ENCODE measurements around the gene AKAP13. TPM values are rescaled to one million over a fixed set of nuclear protein-coding genes. Genes with fewer than 3 reads are reported as not detected.
"Not testable (repeated sequence)": the region's sequence is repeated elsewhere in the genome, so short reads cannot be mapped to it uniquely, and the experiment has no call there.

AKAP13 gene
- polyA plus RNA-seq, 1 experiment: 13.6 TPM

DNA sequence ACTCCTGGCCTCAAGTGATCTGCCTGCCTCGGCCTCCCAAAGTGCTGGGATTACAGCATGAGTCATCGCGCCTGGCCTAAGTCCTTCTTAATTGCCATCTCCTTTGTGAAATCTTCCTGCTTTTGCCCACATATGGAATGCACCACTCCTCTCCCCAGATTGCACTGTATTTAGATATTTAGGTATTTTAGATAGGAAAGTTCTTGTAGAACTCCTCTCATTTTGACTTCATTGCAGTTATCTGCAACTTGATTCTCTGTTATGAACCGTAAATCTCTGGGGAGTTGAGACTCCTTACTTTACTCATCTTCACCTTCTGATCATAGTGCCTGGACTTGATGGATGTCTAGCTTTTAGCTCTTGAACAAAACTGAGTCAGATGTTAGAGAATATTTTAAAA is 150.7 kb downstream of the AKAP13 start:
- ChIA-PET POLR2A (no interaction called here), CTCF (interaction anchor here (1.0 to 1.2 kb wide), 2 partner anchors 26 to 77 kb away, joined by 3 read pairs; no protein-coding TSS in a partner anchor)
- no peak overlapping the region for H3K4me3 ChIP-seq (ENCODE audit: low read depth, low read length)
- no peaks in the 10 kb centered on the region for H3K36me3 ChIP-seq (ENCODE audit: control insufficient read depth, insufficient read depth, low read length)
- H3K27me3 ChIP-seq (ENCODE audit: control insufficient read depth, insufficient read depth, low read length): no peaks in the 10 kb centered on the region
- DNase-seq (ENCODE audit: low read depth): no peak
- TF ChIP-seq, protein P1, sequence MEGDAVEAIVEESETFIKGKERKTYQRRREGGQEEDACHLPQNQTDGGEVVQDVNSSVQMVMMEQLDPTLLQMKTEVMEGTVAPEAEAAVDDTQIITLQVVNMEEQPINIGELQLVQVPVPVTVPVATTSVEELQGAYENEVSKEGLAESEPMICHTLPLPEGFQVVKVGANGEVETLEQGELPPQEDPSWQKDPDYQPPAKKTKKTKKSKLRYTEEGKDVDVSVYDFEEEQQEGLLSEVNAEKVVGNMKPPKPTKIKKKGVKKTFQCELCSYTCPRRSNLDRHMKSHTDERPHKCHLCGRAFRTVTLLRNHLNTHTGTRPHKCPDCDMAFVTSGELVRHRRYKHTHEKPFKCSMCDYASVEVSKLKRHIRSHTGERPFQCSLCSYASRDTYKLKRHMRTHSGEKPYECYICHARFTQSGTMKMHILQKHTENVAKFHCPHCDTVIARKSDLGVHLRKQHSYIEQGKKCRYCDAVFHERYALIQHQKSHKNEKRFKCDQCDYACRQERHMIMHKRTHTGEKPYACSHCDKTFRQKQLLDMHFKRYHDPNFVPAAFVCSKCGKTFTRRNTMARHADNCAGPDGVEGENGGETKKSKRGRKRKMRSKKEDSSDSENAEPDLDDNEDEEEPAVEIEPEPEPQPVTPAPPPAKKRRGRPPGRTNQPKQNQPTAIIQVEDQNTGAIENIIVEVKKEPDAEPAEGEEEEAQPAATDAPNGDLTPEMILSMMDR (IDR thresholded peaks at IDR 0.05; ENCODE audit: insufficient read depth, low read depth, low read length): no peak

DNA sequence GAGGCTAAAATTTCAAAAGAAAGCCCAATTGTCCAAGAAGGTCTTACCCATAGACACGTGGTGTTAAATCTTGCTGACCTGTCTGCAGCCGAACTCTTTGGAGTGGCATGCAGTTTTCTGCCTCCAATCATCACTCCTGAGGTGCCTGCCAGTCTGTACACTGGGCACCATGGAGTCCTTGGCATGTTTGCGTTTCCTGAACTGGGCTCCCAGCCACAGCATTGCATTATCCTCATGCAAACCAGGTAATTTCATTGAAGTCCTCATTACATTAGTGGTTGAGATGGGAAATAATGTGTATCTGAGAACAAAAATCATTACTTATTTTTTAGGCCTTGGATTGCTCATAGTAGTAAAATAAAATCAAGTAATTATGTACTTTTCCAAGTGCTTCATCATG is 152.3 kb downstream of the AKAP13 start:
- POLR2A ChIA-PET: no interaction called here
- CTCF ChIA-PET: no interaction called here
- TF ChIP-seq, protein P1 (IDR thresholded peaks at IDR 0.05; ENCODE audit: insufficient read depth, low read depth, low read length): no peak
- DNase-seq (ENCODE audit: low read depth): no peak
- Histone ChIP-seq H3K27me3 (ENCODE audit: control insufficient read depth, insufficient read depth, low read length) (no peaks in the 10 kb centered on the region), H3K4me3 (ENCODE audit: low read depth, low read length) (no peak overlapping the region), H3K36me3 (ENCODE audit: control insufficient read depth, insufficient read depth, low read length) (no peaks in the 10 kb centered on the region)

DNA sequence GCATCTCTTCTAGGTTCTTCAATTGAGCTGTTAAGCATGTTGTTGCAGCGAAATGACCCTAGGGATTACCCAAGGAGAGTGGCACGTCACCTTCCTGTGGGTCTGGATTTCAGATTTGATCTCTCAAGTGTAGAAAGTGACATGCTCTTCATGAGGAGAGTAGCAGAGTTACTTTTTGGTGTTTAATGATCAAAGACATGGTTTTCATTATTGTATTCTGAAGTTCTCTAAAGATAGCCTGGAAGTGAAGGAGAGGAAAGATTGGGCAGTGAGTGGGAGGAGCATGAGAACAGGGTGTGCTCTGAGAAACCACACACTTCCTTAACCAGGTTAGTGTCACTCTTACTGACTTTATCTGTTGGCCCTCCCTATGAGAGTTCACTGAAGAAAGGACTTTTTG is 153.6 kb downstream of the AKAP13 start:
- no peak for DNase-seq (ENCODE audit: low read depth)
- Histone ChIP-seq H3K36me3 (ENCODE audit: control insufficient read depth, insufficient read depth, low read length) (no peaks in the 10 kb centered on the region), H3K27me3 (ENCODE audit: control insufficient read depth, insufficient read depth, low read length) (no peaks in the 10 kb centered on the region), H3K4me3 (ENCODE audit: low read depth, low read length) (no peak overlapping the region)
- TF ChIP-seq, protein P1 (IDR thresholded peaks at IDR 0.05; ENCODE audit: insufficient read depth, low read depth, low read length): no peak
- POLR2A ChIA-PET: no interaction called here
- CTCF ChIA-PET: no interaction called here

DNA sequence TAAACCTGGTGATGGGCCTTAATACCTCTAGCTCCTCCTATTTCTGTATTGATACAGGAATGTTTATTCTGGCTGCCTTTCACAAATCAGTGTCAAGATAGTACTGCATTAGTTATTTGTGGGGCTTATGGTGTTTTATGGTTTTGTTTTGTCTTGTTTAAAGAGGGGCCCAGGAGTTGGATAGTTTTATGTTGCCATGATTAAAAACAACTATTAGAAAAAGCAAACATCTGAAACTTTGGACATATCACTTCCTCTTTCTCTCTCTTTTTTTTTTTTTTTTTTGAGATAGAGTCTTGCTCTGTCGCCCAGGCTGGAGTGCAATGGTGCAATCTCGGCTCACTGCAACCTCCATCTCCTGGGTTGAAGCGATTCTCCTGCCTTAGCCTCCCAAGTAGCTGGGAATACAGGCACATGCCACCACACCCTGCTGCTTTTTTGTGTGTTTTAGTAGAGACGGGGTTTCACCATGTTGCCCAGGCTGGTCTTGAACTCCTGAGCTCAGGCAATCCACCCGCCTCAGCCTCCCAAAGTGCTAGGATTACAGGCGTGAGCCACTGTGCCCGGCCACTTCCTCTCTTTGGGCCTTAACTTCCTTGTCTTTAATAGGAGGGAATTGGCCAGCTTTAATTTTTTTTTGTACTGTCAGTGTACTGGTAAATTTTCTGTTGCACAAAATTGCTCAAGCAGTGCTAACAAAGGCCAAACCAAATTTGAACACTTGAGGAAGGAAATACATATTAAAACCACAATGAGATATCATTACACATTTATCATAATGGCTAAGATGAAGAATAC is 155.3 kb downstream of the AKAP13 start:
- H3K4me3 ChIP-seq (ENCODE audit: low read depth, low read length); H3K27me3 ChIP-seq (ENCODE audit: control insufficient read depth, insufficient read depth, low read length); DNase-seq (ENCODE audit: low read depth); POLR2A ChIA-PET; H3K36me3 ChIP-seq (ENCODE audit: control insufficient read depth, insufficient read depth, low read length); CTCF ChIA-PET: not testable (repeated sequence)

DNA sequence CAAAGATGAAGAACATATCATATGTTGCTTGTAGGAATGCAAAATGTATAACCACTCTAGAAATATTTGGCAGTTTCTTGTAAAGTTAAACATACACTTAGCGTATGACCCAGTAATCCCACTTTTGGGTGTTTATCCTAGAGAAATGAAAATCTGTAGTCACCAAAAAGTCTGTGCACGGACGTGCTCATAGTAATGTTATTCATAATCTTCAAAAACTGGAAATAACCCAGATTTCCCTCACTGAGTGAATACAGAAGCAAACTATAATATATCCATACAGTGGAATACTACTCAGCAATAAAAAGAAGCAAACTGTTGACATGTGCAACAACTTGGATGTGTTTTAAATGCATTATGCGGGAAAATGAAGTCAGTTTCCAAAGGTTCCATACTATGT is 155.9 kb downstream of the AKAP13 start:
- Histone ChIP-seq H3K27me3 (ENCODE audit: control insufficient read depth, insufficient read depth, low read length) (no peaks in the 10 kb centered on the region), H3K36me3 (ENCODE audit: control insufficient read depth, insufficient read depth, low read length) (no peaks in the 10 kb centered on the region), H3K4me3 (ENCODE audit: low read depth, low read length) (no peak overlapping the region)
- DNase-seq (ENCODE audit: low read depth): no peak
- TF ChIP-seq, protein P1 (IDR thresholded peaks at IDR 0.05; ENCODE audit: insufficient read depth, low read depth, low read length): no peak
- ChIA-PET CTCF (no interaction called here), POLR2A (no interaction called here)

DNA sequence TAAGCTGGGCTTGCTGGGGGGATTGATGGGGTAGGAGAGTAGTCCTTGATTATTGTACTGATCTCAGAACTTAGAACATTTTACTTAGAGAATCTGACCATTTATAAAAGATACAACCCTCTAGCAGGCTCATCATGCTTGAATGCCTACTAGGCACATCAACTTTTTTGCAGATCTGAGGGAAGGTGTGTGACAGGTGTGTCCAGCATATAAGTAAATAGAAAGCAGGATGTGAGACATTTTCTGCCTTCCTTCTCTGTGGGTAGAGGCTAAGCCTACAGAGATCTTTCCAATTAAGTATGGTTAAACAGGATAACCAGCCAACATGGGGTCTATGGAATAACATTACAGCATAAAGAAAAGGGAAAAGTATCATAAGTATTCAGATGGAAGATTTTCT is 159.1 kb downstream of the AKAP13 start:
- Histone ChIP-seq H3K36me3 (ENCODE audit: control insufficient read depth, insufficient read depth, low read length) (peaks cover 1% of the 10 kb centered on the region; the same call in 1 of the 2 replicates), H3K27me3 (ENCODE audit: control insufficient read depth, insufficient read depth, low read length) (no peaks in the 10 kb centered on the region), H3K4me3 (ENCODE audit: low read depth, low read length) (no peak overlapping the region)
- no peak for DNase-seq (ENCODE audit: low read depth)
- TF ChIP-seq, protein P1 (IDR thresholded peaks at IDR 0.05; ENCODE audit: insufficient read depth, low read depth, low read length): no peak
- ChIA-PET CTCF (interaction anchor here (0.9 to 1.7 kb wide), 2 partner anchors 53 to 617 kb away, joined by 3 read pairs; no protein-coding TSS in a partner anchor), POLR2A (no interaction called here)

Measured in BJ (cell line).